Astrocyte (in vitro differentiated cells and primary cell): ENCODE data around the gene TAL1.

ENCODE experiments used
- CTCF ChIP-seq: IDR thresholded peaks from 2 replicates; pipeline ENCODE4 v1.5.1; 2011; ENCODE audit warnings: low read depth, mild to moderate bottlenecking, inconsistent platforms, low read length, moderate library complexity; ENCODE audit not compliant: insufficient read depth
- EZH2 ChIP-seq: IDR thresholded peaks from 2 replicates; pipeline ENCODE4 v1.6.1; 2012; ENCODE audit warnings: mild to moderate bottlenecking, low read length, inconsistent platforms; ENCODE audit not compliant: insufficient read depth

GRCh38 chr1:47244339-47244862, 12.4 kb upstream of the TAL1 start:
- TF ChIP-seq CTCF (no peak), EZH2 (no peak)
